Liver (tissue), 9 donors: ENCODE measurements around the gene KIFC3. TPM values are rescaled to one million over a fixed set of nuclear protein-coding genes. Genes with fewer than 3 reads are reported as not detected.

Source experiments
- DNase-seq: peaks from one replicate; pipeline ENCODE4 v3.0.0-alpha.2; 2017; ENCODE audit warnings: low spot score
- H3K27ac ChIP-seq, 2 donors: one replicate each; pipeline ENCODE4 v1.7.0; 2013; ENCODE audit warnings: inconsistent platforms in 2 of 2, low read length in 2 of 2, control low read depth in 1 of 2, low read depth in 1 of 2, mild to moderate bottlenecking in 1 of 2
- H3K27me3 ChIP-seq, 4 donors: one replicate each; pipeline versions ENCODE4 v1.6.1 to v1.7.0; 2013; ENCODE audit warnings: low read length in 3 of 4, inconsistent platforms in 1 of 4, mild to moderate bottlenecking in 1 of 4, moderate library complexity in 1 of 4; ENCODE audit not compliant: control insufficient read depth in 4 of 4, insufficient read depth in 4 of 4
- H3K36me3 ChIP-seq, 4 donors: one replicate each; pipeline versions ENCODE4 v1.6.1 to v1.7.0; 2013; ENCODE audit warnings: low read length in 3 of 4, mild to moderate bottlenecking in 3 of 4, low read depth in 1 of 4, moderate library complexity in 1 of 4; ENCODE audit not compliant: control insufficient read depth in 4 of 4, insufficient read depth in 3 of 4
- H3K4me1 ChIP-seq, 4 donors: one replicate each; pipeline versions ENCODE4 v1.6.1 to v1.7.0; 2013; ENCODE audit warnings: low read length in 3 of 4, mild to moderate bottlenecking in 3 of 4, moderate library complexity in 1 of 4; ENCODE audit not compliant: control insufficient read depth in 4 of 4, insufficient read depth in 4 of 4
- H3K4me3 ChIP-seq, 3 donors: one replicate each; pipeline versions ENCODE4 v1.6.1 to v1.7.0; 2013; ENCODE audit warnings: low read length in 3 of 3, control low read depth in 1 of 3, low read depth in 1 of 3, mild to moderate bottlenecking in 1 of 3
- H3K9ac ChIP-seq, 2 donors: one replicate each; pipeline ENCODE4 v1.7.0; 2013; ENCODE audit warnings: low read length in 2 of 2, mild to moderate bottlenecking in 2 of 2, moderate library complexity in 2 of 2, control low read depth in 1 of 2, low read depth in 1 of 2
- H3K9me3 ChIP-seq, 4 donors: one replicate each; pipeline versions ENCODE4 v1.6.1 to v1.7.0; 2013; ENCODE audit warnings: low read length in 3 of 4; ENCODE audit not compliant: control insufficient read depth in 4 of 4
- ATF3 ChIP-seq: IDR thresholded peaks from 2 replicates; pipeline ENCODE4 v1.6.1; 2016; ENCODE audit warnings: antibody characterized with exemption
- CTCF ChIP-seq: fragments of 150-350 bp; IDR thresholded peaks from 2 replicates; pipeline ENCODE4 v1.5.1; 2017; ENCODE audit warnings: improper control_type of control experiment, low read depth, low read length; ENCODE audit not compliant: missing input control
- EGR1 ChIP-seq, 2 donors: IDR thresholded peaks; 2 replicates each; pipeline ENCODE4 v1.6.1; 2016 to 2018; ENCODE audit warnings: antibody characterized with exemption in 2 of 2, low read depth in 2 of 2
- FOXA1 ChIP-seq: IDR thresholded peaks from 2 replicates; pipeline ENCODE4 v1.6.1; 2016; ENCODE audit warnings: antibody characterized with exemption
- FOXA2 ChIP-seq: IDR thresholded peaks from 2 replicates; pipeline ENCODE4 v1.6.1; 2016; ENCODE audit warnings: antibody characterized with exemption
- HNF4A ChIP-seq, 2 donors: conservative IDR thresholded peaks; 2 replicates each; pipeline ENCODE4 v1.6.1; 2016; ENCODE audit warnings: antibody characterized with exemption in 2 of 2, mild to moderate bottlenecking in 2 of 2
- HNF4G ChIP-seq: IDR thresholded peaks from 2 replicates; pipeline ENCODE4 v1.6.1; 2016; ENCODE audit warnings: antibody characterized with exemption
- JUND ChIP-seq, 2 donors: IDR thresholded peaks; 2 replicates each; pipeline ENCODE4 v1.6.1; 2016; ENCODE audit warnings: antibody characterized with exemption in 2 of 2
- NR2F2 ChIP-seq: IDR thresholded peaks from 2 replicates; pipeline ENCODE4 v1.6.1; 2016; ENCODE audit warnings: antibody characterized with exemption
- RAD21 ChIP-seq, 2 donors: IDR thresholded peaks; 2 replicates each; pipeline ENCODE4 v1.6.1; 2016; ENCODE audit warnings: antibody characterized with exemption in 2 of 2, mild to moderate bottlenecking in 2 of 2
- RXRA ChIP-seq, 2 donors: IDR thresholded peaks; 2 replicates each; pipeline ENCODE4 v1.6.1; 2017 to 2018; ENCODE audit warnings: antibody characterized with exemption in 2 of 2, mild to moderate bottlenecking in 1 of 2
- SP1 ChIP-seq: IDR thresholded peaks from 2 replicates; pipeline ENCODE4 v1.6.1; 2018; ENCODE audit warnings: antibody characterized with exemption, mild to moderate bottlenecking
- TAF1 ChIP-seq: conservative IDR thresholded peaks from 2 replicates; pipeline ENCODE4 v1.6.1; 2016; ENCODE audit warnings: antibody characterized with exemption, mild to moderate bottlenecking
- YY1 ChIP-seq: IDR thresholded peaks from 2 replicates; pipeline ENCODE4 v1.6.1; 2016; ENCODE audit warnings: antibody characterized with exemption, mild to moderate bottlenecking
- WGBS: extraction: QIAGEN DNeasy Blood & Tissue Kit; methylation state at CpG from one replicate; pipeline ENCODE4 v1.1.7; 2013; 5-methylcytosine and 5-hydroxymethylcytosine counted together
- polyA plus RNA-seq, 2 donors: library from polyadenylated mRNA; stranded (reverse) in 1 of 2; unstranded in 1 of 2; fragments of 200-250 nt in 1 of 2; fragments of >200 nt in 1 of 2; fragmentation: Nextera tagmentation in 1 of 2; extraction: Ambion mirVana in 1 of 2; gene quantifications; one replicate each; pipeline versions ENCODE4 v1.2.1 to v1.2.3, GENCODE V29; 2013 to 2015
- total RNA-seq, 2 donors: library from RNA; depleted of rRNA; stranded (reverse); fragments of >200 nt; gene quantifications; one replicate each; pipeline ENCODE4 v1.2.3, GENCODE V29; 2014
- TF ChIP-seq, protein P1 (sequence below): IDR thresholded peaks from 2 replicates; pipeline ENCODE4 v1.6.1; 2016; ENCODE audit warnings: antibody characterized with exemption, mild to moderate bottlenecking
- TF ChIP-seq, protein P2 (sequence below): IDR thresholded peaks from 2 replicates; pipeline ENCODE4 v1.6.1; 2016; ENCODE audit warnings: antibody characterized with exemption
- donor health status: healthy.
- donor health status: healthy.
- donor health status: healthy.
- donor health status: healthy.
- donor health status: healthy.

KIFC3 gene
- total and polyA plus RNA-seq, 4 donors = 16.5 to 103 (median 27.4) TPM

GRCh38 chr16:57807968-57808528 lies 5.8 kb upstream of the KIFC3 start (continued):
- TF ChIP-seq, protein P1, sequence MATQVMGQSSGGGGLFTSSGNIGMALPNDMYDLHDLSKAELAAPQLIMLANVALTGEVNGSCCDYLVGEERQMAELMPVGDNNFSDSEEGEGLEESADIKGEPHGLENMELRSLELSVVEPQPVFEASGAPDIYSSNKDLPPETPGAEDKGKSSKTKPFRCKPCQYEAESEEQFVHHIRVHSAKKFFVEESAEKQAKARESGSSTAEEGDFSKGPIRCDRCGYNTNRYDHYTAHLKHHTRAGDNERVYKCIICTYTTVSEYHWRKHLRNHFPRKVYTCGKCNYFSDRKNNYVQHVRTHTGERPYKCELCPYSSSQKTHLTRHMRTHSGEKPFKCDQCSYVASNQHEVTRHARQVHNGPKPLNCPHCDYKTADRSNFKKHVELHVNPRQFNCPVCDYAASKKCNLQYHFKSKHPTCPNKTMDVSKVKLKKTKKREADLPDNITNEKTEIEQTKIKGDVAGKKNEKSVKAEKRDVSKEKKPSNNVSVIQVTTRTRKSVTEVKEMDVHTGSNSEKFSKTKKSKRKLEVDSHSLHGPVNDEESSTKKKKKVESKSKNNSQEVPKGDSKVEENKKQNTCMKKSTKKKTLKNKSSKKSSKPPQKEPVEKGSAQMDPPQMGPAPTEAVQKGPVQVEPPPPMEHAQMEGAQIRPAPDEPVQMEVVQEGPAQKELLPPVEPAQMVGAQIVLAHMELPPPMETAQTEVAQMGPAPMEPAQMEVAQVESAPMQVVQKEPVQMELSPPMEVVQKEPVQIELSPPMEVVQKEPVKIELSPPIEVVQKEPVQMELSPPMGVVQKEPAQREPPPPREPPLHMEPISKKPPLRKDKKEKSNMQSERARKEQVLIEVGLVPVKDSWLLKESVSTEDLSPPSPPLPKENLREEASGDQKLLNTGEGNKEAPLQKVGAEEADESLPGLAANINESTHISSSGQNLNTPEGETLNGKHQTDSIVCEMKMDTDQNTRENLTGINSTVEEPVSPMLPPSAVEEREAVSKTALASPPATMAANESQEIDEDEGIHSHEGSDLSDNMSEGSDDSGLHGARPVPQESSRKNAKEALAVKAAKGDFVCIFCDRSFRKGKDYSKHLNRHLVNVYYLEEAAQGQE = no peak
- TF ChIP-seq FOXA1 = peak; percentile 26
- peak in 1 of 2 donors; percentile 56 for TF ChIP-seq EGR1 (IDR thresholded peaks at IDR 0.05; ENCODE audit: low read depth in 2 of 2)
- TF ChIP-seq SP1 = peak; percentile 37
- no peak for TF ChIP-seq CTCF
- peak; percentile 86 for TF ChIP-seq YY1

DNA sequence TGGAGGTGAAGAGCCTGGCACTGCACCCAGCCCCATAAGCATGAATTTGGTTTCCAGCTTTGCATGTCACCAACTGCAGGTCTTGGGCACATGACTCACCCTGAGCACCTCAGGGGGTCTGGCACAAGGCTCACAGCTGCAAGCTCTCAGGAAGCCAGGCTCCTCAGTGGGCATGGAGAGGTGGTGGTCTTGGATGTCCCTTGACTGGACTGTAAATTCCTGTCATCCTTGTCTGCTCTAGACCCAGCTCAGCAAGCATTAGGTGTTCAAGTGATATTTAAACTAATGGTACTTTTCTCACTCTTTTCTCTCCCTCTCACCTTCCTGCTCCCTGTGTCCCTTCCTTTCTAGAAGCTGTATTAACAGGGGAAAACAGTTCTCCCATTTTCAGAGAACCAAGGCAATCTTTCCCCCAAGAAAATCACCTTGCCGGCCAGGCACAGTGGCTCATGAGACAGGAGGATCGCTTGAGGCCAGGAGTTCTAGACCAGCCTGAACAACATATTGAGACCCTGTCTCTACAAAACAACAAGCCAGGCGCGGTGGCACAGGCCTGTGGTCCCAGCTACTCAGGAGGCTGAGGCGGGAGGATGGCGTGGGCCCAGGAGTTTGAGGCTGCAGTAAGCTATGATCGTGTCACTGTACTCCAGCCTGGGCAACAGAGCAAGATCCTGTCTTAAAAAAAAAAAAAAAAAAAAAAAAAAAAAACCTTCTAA lies 5.1 kb upstream of the KIFC3 start:
- WGBS = 79% methylated on average over 7 of the region's 7 CpGs
- DNase-seq = no peak
- Histone ChIP-seq H3K27me3 (no peaks in the 10 kb centered on the region), H3K4me3 (no peak overlapping the region), H3K27ac (peak overlapping the region; percentile 64 to 73), H3K4me1 (peaks cover 16 to 49% (median 38%) of the 10 kb centered on the region in 4 donors), H3K9me3 (no peaks in the 10 kb centered on the region), H3K36me3 (no peaks in the 10 kb centered on the region), H3K9ac (no peak overlapping the region)
- TF ChIP-seq RAD21 (IDR thresholded peaks at IDR 0.05) (no peak), JUND (IDR thresholded peaks at IDR 0.05) (no peak), CTCF (no peak), HNF4A (conservative IDR thresholded peaks at IDR 0.05) (no peak), TAF1 (no peak), EGR1 (IDR thresholded peaks at IDR 0.05; ENCODE audit: low read depth in 2 of 2) (no peak), ATF3 (no peak), YY1 (no peak), FOXA1 (no peak), NR2F2 (no peak), HNF4G (no peak), FOXA2 (no peak), RXRA (IDR thresholded peaks at IDR 0.05) (no peak)
- TF ChIP-seq, protein P2, sequence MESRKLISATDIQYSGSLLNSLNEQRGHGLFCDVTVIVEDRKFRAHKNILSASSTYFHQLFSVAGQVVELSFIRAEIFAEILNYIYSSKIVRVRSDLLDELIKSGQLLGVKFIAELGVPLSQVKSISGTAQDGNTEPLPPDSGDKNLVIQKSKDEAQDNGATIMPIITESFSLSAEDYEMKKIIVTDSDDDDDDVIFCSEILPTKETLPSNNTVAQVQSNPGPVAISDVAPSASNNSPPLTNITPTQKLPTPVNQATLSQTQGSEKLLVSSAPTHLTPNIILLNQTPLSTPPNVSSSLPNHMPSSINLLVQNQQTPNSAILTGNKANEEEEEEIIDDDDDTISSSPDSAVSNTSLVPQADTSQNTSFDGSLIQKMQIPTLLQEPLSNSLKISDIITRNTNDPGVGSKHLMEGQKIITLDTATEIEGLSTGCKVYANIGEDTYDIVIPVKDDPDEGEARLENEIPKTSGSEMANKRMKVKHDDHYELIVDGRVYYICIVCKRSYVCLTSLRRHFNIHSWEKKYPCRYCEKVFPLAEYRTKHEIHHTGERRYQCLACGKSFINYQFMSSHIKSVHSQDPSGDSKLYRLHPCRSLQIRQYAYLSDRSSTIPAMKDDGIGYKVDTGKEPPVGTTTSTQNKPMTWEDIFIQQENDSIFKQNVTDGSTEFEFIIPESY = no peak
